GM12874 (cell line): ENCODE results near the gene INPP1.

Source experiments
- CTCF ChIP-seq: IDR thresholded peaks from 2 replicates; pipeline ENCODE4 v1.5.1; 2011; ENCODE audit warnings: low read depth, mild to moderate bottlenecking, control low read depth, low read length, moderate library complexity; ENCODE audit not compliant: insufficient read depth

The INPP1 gene

GRCh38 chr2:190407662-190408537 is 64.5 kb downstream of the INPP1 start, which contains the start of gene MFSD6:
Gene MFSD6, plus strand, starts transcription at chr2:190408355. Its CDS starts 27,675 bp downstream, at chr2:190436030.
- no peak for TF ChIP-seq CTCF

- peak; percentile 12; the same call in 1 of the 2 replicates for TF ChIP-seq CTCF
These were observed 65.3 kb downstream of the INPP1 start for GRCh38 chr2:190408538-190409271.

- TF ChIP-seq CTCF: no peak
These were observed 66.2 kb downstream of the INPP1 start for GRCh38 chr2:190409616-190410015.

- no peak for TF ChIP-seq CTCF
These were observed 66.8 kb downstream of the INPP1 start for GRCh38 chr2:190410166-190410565.

- no peak for TF ChIP-seq CTCF
These were observed 69.6 kb downstream of the INPP1 start for GRCh38 chr2:190412966-190413365.

- no peak for TF ChIP-seq CTCF
These were observed 70.0 kb downstream of the INPP1 start for GRCh38 chr2:190413421-190413820.

GRCh38 chr2:190415251-190415650 is 71.9 kb downstream of the INPP1 start:
- TF ChIP-seq CTCF: no peak
